Effector CD4-positive, alpha-beta T cell (primary cell): ENCODE data around the gene CCDC191.

Experiments used
- DNase-seq: peaks from one replicate; pipeline ENCODE4 v3.0.0-alpha.2; 2020

The CCDC191 gene

GRCh38 chr3:113954091-113954685 is 102.1 kb downstream of the CCDC191 start:
- DNase-seq = no peak

DNA sequence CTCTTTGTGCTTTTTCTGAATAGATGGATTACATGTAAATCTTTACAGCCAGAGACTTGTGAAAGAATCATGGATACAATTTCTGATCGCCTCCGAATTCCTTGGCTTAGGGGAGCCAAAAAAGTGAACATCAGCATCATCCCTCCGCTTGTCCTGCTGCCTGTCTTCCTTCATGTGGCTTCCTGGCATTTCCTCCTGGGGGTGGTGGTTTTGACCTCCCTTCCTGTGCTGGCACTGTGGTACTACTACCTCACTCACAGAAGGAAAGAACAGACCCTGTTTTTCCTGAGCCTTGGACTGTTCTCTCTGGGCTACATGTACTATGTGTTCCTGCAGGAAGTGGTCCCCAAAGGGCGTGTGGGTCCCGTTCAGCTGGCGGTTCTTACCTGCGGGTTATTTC is 102.6 kb downstream of the CCDC191 start:
- DNase-seq = no peak

GRCh38 chr3:113952921-113953320 is 103.4 kb downstream of the CCDC191 start:
- no peak for DNase-seq

DNA sequence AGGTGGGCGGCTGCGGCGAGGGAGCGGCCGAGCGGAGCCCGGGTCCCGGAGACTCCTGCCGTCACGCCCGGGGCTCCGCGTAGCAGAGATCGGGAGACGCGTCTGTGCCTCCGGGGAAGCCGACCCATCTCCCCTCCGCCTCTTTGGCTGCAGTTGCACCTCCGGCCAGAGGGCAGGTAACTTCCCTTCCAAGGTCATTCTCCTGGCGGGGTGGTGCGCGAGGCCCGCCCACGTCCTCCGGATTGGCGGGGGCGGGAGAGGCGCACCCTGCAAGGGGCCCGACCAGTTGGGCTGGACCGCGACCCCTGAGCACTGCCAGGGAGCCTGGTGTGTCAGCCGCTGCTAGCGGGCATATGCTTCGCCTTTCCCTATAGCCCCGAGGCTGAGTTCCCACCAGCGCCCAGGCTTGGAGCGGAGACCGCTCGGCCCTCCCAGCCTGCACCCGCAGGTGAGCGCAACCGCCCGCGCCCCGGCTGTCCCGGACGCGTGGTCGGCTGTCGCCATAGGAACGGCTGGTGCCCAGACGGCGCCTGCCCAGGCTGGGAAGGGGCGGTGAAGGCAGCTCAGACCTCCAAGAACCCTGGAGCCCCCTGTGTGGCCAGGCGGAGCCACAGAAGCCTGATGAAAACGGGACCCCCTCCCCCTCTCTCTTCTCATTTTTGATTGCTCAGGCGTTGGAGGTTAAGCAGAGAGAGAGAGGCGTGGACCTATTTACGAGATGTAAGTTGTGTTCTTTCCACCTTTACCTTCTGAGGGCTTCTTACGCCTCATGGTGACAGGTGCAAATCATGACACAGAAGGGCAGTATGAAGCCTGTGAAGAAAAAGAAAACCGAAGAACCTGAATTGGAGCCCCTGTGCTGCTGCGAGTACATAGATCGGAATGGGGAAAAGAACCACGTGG is 108.1 kb downstream of the CCDC191 start:
- DNase-seq = peak; percentile 4

DNA sequence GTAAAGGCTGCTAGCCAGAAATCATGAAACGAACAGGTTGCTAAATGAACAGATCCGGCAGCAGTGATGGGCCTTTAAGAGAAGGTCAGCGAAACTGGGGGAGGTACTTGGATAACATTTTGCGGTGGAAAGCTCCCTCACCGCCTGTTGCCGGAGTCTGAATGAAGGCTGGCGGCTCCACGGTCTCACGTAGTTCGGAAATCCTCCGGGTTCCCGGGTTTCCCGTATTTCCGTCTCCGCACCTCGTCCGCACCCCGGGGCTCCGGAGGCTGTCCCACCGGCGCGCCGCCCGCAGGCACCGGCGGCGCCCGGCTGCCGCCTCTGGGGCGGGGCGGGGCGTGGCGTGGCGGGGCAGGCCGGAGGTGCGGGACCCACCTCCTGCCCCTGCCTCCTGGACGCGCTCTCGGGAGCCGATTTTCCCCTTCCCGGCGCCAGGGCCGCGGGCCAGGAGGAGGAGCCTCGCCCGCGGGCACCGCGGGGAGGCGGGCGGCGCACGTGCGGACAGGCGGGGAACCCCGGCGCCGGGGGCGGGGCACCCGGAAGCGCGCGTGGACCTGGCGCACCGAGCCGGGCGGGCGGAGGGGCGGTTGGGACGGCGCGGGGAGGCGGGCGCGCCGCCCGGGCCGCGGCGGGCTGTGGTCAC is 108.8 kb downstream of the CCDC191 start, which contains the start of gene ZDHHC23:
Gene ZDHHC23 (plus strand): TSS at position 642 of the 643 bp plus-strand sequence. CDS start 790 bp downstream, outside the sequence.
- DNase-seq = peak; percentile 59

DNA sequence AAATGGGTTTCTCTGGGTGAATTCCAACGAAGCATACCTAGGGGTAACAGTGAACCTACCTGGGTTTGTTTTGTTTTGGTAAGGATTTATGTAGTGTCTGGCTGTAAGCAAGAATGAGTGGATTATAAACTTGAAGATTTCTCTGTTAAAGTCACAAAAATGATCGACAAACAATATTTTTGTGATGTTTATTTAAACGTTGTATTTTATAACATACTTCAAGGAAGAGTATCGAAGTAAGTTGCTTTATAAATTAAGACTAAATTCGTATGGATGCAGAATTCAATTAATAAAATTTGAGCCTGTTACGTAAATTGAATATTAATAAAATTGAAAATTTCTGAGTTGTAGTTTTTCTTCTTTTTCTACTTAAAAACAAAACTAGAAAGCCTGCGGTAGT is 109.5 kb downstream of the CCDC191 start:
- no peak for DNase-seq

DNA sequence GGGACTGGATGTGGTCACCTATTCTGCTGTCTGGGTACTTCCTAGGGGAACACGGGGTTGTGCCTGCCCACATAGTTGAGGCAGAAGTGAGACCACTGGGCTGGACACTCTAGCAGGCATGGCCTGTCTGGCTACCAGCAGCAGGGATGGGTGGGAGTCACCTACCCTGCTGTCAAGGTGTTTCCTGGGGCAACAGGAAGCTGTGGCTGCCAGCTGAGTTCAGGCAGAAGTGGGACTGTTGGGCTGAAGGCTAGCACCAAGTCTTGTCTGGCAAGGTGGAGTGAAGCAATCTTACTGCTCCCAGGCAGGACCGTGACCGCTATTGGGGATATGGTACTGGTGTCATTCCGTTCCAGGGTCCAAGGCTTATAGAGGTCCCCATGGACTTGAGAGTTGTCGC is 128.8 kb downstream of the CCDC191 start:
- no peak for DNase-seq

- no peak for DNase-seq
Measured at GRCh38 chr3:113914646-113915045, 141.7 kb downstream of the CCDC191 start.
